LNCAP (cell line): ENCODE results near the gene CDC25A.

Experiments
- CTCF ChIP-seq: fragments of 450-650 bp; IDR thresholded peaks from 2 replicates; pipeline ENCODE4 v1.5.1; 2017; ENCODE audit warnings: mild to moderate bottlenecking

The CDC25A gene

GRCh38 chr3:48112813-48113212, 75.4 kb downstream of the CDC25A start:
- TF ChIP-seq CTCF: no peak

DNA sequence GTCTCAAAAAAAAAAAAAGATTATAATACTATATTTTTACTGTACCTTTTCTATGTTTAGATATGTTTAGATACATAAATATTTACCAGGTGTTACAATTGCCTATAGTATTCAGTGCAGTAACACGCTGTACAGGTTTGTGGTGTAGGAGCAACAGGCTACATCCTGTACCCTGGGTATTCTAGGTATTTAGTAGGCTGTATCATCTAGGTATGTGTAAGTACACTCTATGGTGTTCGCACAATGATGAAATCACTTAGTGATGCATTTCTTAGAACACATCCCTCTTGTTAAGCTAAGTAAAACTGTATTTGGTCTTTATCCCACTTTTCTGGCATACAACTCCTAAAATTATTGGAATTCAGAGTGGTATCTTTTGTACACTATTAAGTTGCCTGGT, 77.8 kb downstream of the CDC25A start:
- no peak for TF ChIP-seq CTCF

DNA sequence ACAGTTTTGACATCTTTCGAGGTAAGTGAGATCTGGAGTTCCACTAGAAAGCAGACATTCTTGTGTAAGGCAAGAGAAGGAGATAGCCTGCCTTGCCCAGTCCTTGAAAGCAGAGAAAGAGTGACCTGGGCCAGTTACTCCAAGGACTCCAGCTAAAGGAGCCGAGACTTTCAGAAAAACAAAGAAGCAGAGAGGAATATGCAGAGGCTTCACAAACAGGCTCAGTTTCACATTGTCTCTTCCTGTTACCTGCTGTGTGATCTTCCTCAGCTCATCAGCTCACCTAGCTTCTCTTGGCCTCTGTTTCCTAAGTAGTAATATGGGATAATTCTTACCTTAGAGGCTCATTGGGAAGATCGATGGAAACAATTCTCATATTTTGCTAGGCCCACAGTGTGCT, 81.0 kb downstream of the CDC25A start:
- TF ChIP-seq CTCF: no peak
